SH-SY5Y (cell line): ENCODE measurements around the gene HTR2B.

Experiments used
- GATA2 ChIP-seq: IDR thresholded peaks from 2 replicates; pipeline ENCODE4 v1.6.1; 2011; ENCODE audit warnings: mild to moderate bottlenecking, low read depth, low read length
- GATA3 ChIP-seq: IDR thresholded peaks from 2 replicates; pipeline ENCODE4 v1.6.1; 2011; ENCODE audit warnings: low read depth, mild to moderate bottlenecking, low read length, moderate library complexity

DNA sequence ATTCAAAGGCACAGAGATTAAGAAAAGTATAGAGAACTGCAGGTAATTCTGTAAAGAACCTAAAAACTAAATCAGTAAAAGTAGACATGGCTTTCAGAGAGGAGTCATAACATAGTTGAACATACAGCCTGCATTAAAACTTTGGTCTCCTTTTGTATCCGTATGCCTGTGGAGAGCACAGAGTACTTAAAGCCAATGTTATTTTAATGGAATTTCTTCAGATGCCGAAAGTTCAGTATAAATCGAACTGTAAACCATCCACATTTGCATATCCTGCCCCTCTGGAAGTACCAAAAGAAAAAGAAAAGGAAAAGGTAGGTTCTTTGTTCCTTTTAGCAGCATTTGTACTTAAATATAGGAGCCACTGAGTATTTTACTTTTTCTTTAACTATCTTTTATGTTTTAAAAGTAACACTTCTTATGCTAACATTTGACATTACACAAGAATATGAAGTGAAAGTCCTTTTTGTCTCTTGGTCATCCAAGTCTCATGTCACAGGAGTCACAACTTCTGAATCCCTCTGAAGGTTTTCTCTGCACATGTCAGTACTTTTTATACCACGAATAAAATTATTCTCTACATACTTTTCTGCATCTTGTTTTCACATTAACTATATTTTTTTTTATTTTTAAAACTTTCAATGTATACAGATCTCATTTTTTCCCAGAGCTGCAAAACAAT is 38.7 kb upstream of the HTR2B start:
- TF ChIP-seq GATA2 (no peak), GATA3 (no peak)
